ENCODE results near the gene PCSK6. TPM values are rescaled to one million over a fixed set of nuclear protein-coding genes. Genes with fewer than 3 reads are reported as not detected.

The PCSK6 gene
- 1 to 10 TPM; 6.5 to 8.9 (median 7.6) TPM for polyA plus RNA-seq (ENCODE audit: insufficient read length in 4 of 4)

DNA sequence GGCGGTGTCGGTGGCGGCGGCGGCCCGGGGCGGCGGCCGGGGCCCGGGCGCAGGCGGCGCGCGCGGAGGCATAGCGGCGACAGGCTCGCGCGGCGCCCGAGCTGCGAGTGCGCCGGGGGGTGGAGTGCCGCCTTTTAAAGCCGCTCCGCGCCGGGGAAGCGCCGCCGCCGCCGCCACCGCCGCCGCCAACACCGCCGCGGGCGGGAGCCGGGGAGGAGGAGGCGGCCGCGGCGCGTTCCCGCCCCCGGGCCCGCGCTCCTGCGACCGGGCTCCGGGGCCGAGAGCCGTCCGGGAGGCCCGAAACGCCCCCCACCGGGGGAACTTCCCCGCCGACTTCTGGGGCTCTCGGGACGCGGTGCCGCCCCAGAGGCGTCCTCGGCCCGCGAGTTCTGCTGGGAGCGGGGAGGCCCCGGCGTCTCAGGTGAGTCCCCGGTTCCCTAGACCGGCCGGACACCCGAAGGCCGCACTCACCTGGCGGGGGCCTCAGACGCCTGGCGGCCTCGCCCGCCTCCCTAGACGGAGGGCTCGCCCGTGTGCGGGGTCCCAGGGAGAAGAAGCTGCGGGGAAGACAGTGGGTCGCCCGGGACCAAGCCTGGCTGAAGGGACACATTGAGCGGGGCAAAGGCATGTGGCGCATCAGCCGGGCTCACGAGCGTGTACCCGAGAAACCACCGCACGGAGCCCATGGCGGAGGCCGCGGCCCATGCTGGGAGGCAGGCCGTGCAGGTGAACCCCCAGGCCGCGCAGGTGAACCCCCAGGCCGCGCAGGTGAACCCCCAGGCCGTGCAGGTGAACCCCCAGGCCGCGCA is at the start of gene PCSK6:
Gene PCSK6 (minus strand): TSS at position 109 of the 809 bp plus-strand sequence. CDS start 37 bp downstream, at position 72.
- no peak for DNase-seq (ENCODE audit: low read depth in 4 of 4, low spot score in 3 of 4)

GRCh38 chr15:101538996-101539395 is 49.5 kb upstream of the PCSK6 start:
- no peak for DNase-seq (ENCODE audit: low read depth in 4 of 4, low spot score in 3 of 4)

GRCh38 chr15:101538177-101538576 is 48.7 kb upstream of the PCSK6 start:
- DNase-seq (ENCODE audit: low read depth in 4 of 4, low spot score in 3 of 4): no peak

DNA sequence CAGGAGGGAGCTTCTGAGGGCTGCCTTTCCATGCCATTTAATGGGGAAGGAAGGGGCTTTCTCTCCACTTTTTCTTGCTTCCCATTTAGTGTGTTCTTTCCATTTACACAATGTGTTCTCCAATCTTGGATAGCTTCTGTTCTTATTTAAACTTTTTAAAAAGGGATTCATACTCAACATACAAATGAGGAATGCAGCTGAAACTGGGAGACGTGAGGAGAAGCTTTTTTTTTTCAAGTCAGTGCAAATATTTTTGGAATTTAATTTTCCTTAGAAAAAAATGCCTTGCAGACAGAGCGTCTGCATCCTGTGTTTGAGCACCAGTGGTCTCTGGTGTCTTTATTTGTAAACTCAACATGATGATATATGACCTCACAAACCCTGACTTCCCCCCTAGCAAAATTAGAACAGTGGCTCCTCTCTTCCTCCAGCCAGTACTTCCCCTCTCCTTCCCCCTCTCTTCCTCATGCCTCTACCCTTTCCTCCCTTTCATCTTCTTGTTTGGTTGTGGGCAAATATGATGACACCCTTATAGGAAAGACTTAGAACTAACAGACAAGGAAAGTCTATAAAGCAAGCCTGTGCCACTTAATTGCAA is 48.1 kb upstream of the PCSK6 start:
- no peak for DNase-seq (ENCODE audit: low read depth in 4 of 4, low spot score in 3 of 4)

- no peak for DNase-seq (ENCODE audit: low read depth in 4 of 4, low spot score in 3 of 4)
Observed at GRCh38 chr15:101536875-101537405, 47.4 kb upstream of the PCSK6 start.

DNA sequence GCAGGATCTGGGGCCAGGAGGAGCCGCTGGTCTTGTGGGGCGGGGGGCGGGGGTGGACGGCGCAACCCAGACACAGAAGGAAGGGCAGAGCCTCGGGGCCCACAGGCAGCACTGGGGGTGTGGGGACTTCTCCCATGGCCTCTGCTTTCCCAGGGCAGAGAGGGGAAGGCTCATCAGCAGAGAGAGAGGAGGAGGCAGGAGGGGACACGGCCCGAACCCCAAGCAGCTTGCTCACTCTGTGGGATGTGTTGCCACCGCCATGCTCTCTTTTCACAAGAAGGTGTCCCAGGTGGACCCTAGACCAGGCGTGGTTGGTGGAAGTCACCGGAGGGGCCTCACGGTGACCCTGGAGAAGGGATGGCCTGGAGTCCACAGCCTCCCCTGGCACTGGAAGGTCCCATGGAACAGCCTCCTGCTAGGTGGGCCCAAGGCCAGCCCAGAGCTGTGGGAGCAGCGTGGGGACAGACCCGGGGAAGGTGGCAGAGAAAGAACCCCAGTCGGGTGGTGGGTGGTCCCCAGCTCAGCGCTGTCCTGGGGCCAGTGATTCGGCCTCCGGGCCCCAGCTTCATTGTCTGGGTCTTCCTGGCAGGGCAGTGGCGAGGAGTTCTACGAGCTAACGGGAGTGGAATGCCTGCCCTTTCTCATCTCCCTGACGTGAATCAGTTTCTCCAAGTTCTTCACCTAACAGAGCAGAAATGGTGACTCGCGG is 46.8 kb upstream of the PCSK6 start:
- DNase-seq (ENCODE audit: low read depth in 4 of 4, low spot score in 3 of 4): no peak

GRCh38 chr15:101535170-101535902 is 45.8 kb upstream of the PCSK6 start:
- no peak for DNase-seq (ENCODE audit: low read depth in 4 of 4, low spot score in 3 of 4)

GRCh38 chr15:101534376-101534970 is 45.0 kb upstream of the PCSK6 start:
- DNase-seq (ENCODE audit: low read depth in 4 of 4, low spot score in 3 of 4): no peak

DNA sequence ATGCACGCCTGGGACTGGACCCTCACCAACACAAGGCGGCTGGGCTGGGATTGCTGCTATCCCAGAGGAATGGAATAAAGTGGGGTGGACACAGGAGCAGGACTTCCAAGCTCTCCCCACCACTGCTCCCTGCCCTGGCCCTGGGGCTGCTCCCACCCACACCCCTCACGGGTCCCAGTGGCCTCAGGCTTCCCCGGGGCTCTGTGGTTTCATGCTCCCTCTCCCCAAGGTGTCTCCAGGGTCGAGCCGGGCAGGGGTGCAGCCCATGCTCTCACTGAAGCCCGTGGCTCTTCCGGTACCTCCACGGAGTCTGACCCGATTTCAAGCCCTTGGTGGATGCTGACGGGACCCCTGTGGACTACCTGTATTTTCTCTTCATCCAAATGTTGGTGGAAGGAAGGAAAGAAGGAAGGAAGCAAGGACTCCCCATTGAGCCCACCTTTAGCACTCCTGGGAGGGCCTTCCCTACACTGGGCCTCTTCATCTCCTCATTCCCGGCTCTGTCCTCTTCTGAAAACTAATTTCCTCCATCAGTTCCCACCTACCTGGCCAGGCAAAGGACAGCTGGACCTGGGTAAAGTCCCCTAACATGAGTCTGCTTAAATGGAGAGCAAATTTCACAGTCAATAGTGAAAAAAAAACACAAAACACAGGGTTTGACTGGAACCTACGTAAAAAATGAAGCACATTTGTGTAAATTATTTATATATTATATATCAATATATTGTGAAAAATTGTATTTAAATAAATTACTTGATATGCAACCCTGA is 44.0 kb upstream of the PCSK6 start:
- no peak for DNase-seq (ENCODE audit: low read depth in 4 of 4, low spot score in 3 of 4)

- no peak for DNase-seq (ENCODE audit: low read depth in 4 of 4, low spot score in 3 of 4)
Observed at GRCh38 chr15:101532865-101533264, 43.4 kb upstream of the PCSK6 start.

GRCh38 chr15:101531170-101531569 is 41.7 kb upstream of the PCSK6 start:
- DNase-seq (ENCODE audit: low read depth in 4 of 4, low spot score in 3 of 4): no peak

- no peak for DNase-seq (ENCODE audit: low read depth in 4 of 4, low spot score in 3 of 4)
Observed at GRCh38 chr15:101530224-101530958, 40.9 kb upstream of the PCSK6 start.

DNA sequence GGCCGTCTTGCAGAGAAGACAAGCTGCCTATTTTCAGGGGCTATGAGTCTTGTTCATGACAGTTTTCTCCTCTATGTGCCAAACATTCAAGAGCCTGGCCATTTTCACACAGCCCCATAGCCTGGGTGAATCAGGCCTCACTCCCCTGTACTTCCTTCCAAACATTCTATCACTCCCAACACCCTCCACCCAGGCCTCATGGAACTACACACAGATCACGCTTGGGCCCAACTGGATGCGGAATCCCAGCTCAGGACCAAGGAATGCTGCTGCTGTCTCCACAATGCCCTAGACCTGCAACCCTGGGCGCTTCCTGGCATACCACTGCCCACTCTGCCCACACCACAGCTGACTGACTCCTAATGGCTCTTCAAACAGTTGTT is 39.4 kb upstream of the PCSK6 start:
- no peak for DNase-seq (ENCODE audit: low read depth in 4 of 4, low spot score in 3 of 4)

DNA sequence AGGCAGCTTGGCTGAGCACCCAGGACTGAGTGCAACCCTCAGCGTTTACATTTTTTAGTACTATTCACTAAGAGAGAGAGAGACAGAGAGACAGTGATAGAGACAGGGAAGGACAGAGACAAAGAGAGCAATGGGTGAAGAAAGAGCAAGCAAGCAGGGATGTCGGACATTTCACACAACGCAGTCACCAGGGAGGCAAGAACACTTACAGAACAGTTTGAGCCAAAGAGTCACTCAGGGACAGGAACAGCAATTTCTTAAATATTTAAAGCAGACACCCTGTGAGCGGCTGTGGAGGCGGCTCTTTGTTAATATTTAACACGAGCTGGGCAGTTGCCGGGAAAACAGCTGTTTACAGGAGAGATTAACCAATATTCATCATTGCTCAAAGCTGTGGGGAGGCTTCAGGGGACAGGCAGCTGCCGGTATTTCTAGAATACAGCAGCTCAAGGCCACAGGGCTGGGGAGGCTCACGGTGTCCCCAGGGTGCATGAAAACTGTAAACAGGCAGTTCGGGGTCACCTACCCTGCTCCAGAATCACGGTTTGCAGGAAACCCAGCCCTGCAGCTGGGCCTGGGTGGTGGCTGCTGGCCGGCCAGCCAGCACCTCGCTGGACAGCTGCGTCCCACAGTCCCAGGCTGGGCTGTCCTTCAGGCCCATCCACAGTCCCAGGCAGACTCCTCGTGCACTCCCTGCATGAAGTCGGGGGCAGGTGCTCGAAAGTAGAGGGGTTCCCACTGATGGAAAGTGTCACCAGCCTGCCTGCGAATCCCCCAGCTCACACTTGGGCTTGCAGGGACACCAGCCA is 38.8 kb upstream of the PCSK6 start:
- no peak for DNase-seq (ENCODE audit: low read depth in 4 of 4, low spot score in 3 of 4)

DNA sequence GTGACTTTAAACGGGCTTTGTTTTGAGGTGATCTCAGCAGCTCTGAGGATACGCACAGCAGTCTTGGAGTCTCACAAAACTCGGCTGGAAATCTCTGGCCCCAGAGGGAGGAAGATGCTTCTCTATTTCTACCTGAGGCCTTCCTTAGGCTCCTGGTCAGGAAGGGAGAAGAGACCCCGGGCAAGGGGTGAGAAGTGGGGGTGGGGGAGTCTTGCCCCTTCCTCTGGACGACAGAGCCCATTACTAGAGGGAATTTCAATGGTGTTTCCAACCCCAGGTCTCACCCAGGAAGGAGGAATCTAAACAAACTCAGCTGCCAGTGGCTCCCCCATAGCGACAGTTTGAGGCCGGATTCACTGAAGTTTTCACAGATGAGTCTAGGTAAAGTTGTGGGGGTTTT is 37.4 kb upstream of the PCSK6 start:
- DNase-seq (ENCODE audit: low read depth in 4 of 4, low spot score in 3 of 4): no peak

DNA sequence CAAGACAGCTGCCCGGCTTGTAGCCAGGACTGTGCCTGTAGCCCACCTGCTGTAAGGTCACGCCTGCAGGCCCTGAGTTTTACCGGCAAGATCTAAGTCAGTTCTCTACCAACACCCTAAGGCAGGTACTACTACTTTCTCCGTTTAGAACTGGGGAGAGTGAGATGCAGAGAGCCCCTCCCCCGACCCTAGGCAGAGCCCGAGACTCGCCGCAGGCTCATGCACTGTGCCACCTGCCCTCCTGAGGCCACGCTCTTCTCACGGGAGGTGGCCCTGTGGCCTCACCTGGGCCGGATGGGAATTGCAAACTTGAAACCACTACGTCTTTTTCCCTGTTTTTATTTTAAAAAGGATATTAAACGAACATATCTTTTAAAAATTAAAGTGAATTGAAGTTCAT is 36.9 kb upstream of the PCSK6 start:
- no peak for DNase-seq (ENCODE audit: low read depth in 4 of 4, low spot score in 3 of 4)

DNA sequence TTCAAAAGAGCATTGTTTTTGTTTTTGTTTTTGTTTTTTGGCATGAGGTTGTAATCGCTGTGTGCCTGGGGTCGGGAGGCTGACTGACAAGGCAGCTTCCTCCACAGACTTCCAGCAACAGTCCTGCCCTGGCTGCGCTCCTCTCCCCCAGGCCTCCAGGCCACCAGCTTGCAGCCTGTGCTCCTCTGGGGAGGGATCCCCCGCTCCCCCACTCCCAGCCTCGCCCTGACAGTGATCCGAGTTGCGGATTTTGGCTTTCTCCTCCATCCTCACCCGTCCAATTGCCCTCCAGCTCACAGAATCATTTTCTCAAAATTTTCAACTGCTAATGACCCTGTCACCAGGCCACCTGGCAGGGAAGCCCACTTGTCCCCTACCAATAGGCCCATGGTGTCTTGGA is 36.5 kb upstream of the PCSK6 start:
- DNase-seq (ENCODE audit: low read depth in 4 of 4, low spot score in 3 of 4): no peak

GRCh38 chr15:101525087-101525669 is 35.7 kb upstream of the PCSK6 start:
- no peak for DNase-seq (ENCODE audit: low read depth in 4 of 4, low spot score in 3 of 4)
